CD4-positive, alpha-beta T cell treated with Interleukin-10 for 1 hour (primary cell): ENCODE data around the gene SRGAP3.
A peak's percentile ranks its signal among the peaks of the same experiment; 100 is the strongest.
"Not testable (repeated sequence)": the region's sequence is repeated elsewhere in the genome, so short reads cannot be mapped to it uniquely, and the experiment has no call there.

Source experiments
- DNase-seq: peaks from one replicate; pipeline ENCODE4 v3.0.0-alpha.2; 2020

Gene SRGAP3

DNA sequence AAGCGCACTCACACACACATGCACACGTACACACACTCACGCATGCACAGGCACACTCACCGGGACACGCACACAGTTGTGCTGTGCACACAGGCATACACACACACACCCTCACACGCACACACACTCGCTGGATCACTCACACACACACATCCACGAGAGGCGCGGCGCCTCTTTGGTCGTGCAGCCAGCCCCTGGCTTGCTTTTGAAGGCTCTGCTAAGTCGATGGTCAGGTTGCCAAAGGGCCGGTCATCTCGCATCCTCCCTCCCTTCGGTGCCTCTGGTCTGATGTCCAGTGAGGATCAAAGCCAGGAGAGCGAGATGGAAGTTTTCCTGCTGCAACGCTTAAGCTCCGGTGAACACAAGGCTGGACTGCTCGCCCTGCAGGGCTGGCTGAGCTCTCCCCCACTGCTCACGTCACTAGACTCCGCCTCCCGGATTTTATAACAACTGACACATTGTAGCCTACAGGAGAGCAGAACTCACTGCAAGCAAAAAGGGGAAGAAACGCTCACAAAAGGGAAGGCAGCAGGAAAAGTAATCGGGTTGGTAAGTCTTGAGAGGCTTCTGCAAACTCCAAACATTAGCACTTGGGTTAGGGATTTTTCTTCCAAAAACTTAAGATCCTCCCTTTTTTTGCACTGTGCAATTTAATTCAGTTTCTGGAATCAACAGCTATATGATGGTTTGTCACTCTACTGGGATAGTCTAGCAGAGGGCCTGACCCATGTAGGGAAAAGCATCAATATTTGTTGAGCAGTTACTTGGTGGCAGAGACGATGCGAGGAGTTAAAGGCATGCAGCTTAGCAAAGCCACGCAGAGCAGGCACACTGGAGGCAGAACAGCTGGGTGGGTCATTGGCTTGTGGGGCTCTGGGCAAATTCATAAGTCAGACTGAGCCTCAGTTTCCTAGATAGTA lies at the start of gene SRGAP3:
TSS of gene SRGAP3 (minus strand) at position 374 of the 920 bp plus-strand sequence. CDS start 695 bp downstream, outside the sequence.
- peak; percentile 79 for DNase-seq

DNA sequence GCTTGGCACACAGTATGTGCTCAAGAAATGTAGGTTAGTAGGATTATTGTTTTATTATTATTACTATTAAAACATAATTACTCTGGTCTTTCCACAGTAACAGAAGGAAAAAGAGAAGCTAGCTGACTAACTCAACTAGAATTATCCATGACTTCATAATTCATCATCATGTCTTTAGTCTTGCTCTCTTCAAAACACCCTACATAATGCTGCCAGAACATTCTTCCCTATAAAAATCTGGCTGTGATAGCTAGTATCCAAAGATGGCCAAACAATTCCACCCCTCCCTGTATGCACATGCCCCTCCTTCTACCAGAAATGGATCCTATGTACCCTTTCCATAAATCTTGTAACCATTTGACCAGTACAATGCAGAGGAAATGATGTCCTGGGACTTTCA lies 48.8 kb upstream of the SRGAP3 start:
- no peak for DNase-seq

DNA sequence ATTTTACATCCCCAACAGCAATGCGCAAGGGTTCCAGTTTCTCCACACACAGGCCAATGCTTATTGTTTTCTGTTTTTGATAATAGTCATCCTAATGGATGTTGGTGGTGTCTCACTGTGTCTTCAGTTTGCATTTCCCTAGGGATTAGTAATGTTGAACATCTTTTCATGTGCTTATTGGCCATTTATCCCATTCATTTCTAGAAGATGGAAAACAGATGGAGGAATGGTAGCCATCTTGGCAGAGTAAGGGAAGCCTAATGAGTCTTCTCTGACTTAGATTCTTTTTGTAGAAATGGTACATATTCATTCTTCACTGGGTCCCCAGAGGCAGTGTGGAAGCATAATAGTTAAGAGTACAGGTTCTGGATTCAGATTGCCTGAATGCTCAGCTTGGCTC lies 46.8 kb upstream of the SRGAP3 start:
- DNase-seq: no peak

DNA sequence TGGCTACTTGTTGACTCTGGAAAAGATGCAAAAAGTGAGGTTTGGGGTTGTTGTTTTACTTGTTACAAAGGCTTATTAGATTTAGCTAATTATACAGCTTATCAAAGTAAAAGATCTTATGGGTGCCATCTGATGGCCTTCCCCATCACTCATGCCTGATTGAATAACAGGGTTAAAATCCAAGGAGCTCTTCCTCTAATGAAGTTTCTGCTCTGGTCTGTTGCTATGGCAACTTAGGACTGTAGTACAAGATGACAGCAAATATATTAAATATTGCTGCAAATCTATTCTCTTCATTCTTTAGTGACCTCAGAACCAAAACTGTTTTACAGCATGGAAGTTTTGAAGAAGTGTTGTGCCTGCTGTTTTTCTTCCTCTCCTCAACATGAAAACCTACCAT lies 45.6 kb upstream of the SRGAP3 start:
- DNase-seq: no peak

DNA sequence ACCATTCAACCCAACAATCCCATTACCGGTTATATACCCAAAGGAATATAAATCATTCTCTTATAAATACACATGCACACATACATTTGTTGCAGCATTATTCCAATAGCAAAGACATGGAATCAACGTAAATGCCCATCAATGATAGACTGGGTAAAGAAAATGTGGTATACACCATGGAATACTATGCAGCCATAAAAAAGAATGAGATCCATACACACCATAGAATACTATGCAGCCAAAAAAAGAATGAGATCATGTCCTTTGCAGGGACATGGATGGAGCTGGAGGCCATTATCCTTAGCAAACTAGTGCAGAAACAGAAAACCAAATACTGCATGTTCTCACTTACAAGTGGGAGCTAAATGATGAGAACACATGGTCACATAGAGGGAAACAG lies 44.5 kb upstream of the SRGAP3 start:
- not testable (repeated sequence) for DNase-seq

DNA sequence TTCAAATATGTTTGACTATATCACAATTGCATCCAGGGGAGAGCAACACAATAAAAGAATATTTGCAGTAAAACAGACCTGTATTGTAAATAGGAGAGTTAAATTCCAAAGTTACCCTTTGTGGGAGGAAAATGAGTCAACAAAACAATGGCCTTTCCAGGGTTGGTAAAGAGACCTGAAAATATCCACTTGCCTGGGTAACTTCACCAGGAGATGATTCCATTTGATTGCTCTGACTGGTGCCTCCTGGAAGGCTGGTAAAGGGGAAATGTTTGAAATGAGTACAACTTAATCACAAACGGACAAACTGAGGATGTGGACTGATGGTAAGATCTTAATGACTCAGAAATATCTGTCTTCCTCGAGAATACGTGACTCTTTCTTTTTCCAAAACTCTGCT lies 43.6 kb upstream of the SRGAP3 start:
- DNase-seq: no peak

DNA sequence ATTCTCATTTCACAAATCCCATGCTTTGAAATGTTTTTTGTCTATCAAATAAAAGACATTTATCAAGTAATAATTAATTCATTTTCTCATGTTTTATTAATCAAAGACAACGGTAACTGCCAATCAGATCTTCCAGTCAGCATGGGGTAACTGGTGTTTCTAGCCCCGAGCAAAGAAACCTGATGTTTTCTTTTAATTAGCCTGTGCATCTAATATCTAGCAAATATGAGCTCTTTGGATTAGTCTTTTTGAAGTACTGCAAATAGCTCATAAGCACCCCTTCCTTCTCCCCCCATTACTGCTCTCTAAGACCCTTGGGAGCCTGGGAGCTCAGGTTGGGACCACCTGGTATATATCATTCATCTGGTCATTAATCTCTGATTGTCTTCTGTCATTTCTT lies 43.1 kb upstream of the SRGAP3 start:
- no peak for DNase-seq

DNA sequence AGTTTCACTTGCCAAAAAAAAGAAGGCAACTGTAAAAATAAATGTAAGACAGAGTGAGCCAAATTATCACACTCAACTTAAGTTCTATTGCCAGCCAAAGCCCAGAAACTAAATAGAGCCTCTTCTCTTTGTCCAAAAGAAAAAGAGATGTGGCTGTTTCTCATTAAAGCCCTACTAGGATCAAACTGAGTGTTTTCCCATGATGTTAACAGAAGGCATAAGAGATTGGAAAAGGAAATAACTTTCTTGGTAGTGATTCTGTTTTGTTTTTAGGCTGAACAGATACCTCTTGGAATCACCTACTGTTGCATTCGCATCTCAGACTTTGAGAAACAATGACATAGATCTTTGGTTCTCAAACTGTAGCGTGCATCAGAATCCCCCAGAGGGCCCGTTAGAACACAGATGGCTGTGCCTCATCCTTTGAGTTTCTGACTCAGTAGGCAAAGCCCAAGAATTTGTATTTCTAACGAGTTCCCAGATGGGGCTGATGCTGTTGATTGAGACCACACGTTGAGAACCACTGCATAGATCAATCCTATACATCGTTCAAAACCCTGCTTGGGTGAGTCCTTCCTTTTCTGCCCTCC lies 42.5 kb upstream of the SRGAP3 start:
- no peak for DNase-seq

DNA sequence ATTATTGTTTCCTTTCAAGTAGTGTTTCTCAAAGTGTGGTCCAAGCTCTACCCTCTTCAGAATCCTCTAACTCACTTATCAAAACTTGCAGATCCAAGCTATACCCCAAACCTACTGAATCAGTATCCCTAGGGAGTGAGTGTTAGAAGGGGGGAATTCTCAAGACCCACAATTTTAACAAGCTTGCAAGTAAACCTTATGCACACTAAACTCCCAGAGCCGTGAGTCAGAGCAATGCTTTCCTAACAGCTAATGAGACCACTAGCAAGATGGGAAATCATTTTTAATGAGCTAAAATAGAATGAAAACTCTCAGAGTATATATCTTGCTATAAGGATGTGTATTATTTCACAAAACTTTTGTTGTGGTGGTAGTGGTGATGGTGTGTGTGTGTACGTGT lies 41.1 kb upstream of the SRGAP3 start:
- DNase-seq: no peak

DNA sequence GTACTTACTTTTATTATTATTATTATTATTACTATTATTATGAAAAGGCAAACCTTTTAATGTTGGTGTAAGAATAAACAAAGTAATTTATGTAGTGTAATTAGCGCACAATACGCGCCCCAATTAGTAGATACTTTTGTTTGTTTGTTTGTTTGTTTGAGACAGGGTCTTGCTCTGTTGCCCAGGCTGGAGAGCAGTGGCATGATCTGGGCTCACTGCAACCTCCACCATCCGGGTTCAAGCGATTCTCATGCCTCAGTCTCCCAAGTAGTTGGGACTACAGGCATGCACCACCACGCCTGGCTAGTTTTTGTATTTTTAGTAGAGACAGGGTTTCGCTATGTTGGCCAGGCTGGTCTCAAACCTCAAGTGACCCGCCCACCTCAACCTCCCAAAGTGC lies 32.1 kb upstream of the SRGAP3 start:
- not testable (repeated sequence) for DNase-seq

DNA sequence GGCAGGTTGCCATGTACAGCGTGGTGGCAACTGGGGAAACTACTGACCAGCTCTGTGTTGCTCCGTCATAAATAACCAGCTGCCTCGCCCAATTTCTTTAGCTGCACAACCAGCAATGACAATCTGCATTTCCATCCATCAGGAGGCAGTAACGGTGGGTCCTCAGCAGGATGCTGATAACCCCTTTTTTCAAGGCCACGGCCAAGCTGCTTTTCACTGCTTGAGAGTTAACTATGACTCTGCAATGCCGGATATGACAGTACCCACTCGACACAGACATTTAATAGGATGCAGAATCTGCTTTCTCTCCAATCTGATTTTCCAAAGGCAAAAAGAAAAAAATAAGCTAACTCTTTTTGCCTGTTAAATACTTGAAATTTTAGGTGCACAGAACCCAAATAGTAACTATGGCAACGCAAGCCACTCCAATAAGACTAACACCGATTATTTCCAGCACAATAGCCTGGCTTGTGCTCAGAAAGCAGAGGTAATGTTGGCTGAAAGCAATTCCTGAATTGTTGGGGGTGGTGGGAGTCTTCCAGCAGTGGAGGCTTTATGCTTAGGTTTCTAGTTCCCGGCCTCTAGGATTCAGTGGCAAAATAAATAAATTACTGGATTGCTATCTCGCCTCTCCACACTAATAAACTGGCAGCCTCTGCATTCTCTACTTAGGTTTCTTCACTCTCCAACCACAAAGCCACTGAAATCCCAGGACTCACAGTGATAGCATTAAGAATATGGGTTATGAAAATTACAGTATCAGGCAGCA lies 31.2 kb upstream of the SRGAP3 start:
- no peak for DNase-seq

DNA sequence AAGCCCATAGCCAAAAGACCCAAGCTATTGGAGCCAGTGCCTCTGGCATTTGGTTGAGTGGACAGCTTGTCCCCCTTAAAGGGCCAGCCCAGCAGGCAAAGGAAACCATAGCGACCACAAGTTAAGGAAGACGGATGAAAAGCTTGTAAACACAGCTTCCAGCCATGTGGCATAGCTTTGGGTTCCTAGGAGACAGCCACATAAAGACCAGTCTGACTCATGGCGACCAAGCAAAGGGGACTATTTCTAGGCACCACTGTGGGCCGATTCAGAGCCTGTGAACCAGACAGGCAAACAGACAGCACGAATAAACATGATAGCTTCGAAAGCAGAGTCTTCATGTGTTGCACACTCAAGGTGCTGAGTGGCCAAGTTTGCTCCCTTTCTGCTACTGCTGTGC lies 30.5 kb upstream of the SRGAP3 start:
- DNase-seq: no peak

DNA sequence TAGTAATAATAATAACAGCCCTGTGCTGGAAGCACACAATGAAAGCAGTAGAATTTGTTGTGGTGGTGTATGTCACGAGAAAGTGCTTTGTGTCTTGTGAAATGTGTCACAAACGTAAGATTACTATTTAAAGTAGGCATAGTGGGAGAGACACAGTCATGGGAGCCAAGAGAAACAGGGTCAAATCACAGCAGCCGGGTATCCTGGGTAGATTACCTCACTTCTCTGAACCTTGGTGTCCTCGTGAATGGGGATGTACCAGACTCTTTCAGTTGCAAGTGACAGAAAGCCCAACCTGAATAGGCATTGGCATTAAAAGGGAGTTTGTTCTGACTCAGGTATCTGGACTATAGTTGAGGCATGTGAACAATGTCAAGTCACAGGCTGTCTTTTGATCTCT lies 29.1 kb upstream of the SRGAP3 start:
- no peak for DNase-seq

DNA sequence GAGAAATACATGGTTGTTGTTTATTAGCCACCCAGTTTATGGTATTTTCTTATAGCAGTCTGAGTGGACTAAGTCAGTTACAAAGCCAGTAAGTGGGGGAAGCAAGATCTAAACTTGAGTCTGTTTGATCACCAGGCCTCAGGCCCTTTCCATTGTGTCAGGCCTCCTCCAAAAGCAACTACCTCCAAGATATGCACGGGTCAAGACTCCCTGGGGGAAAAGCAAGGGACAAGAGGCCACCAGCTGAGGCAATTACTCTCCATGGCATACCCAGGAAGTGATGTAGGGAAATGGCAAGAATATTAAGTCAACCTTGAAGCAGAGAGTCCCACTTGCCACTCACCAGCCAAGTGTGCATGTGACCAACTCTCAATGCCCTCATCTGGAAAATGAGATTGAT lies 28.6 kb upstream of the SRGAP3 start:
- no peak for DNase-seq

DNA sequence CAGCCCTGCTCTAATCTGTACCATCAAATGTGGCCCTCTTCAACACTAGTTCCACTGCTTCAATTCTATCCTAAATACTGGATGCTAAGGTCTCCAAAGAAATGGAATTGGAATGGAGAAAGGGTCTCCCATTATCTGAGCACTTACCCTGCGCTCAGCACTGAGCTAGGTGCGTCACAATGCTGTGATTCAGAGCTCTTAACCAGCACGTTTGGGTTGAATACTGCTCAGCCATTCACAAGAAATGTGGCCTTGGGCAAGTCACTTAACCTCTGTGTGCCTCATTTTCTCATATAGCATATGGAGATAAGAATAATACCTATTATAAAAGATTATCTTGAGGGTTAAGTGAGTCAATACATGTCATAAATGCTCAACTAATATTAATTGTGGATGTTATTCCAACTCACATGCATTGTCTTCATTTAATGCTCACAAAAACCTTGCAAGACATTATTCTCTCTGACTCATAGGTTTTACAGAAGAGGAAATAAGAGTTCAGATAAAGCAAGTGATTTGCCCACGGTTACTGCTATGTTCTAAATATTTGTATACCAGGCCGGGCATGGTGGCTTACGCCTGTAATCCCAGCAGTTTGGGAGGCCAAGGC lies 27.4 kb upstream of the SRGAP3 start:
- DNase-seq: no peak

DNA sequence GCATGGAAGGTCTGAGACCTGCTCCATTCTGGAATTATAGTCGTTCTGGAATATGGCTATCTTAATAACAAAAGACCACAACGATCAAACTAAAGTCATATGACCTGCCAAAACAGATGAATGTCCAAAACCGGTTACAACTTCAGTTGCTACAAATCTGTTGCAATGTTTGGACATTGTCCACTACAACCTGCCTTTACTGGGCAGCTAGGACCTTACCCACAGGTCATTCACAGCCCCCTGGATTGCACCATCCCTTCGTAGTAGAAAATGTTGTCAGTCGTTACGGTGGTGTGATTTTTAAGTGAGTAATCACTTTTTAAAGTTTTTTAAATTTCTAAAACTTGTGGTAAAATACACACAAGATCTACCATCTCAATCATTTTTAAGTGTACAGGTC lies 22.5 kb upstream of the SRGAP3 start:
- DNase-seq: no peak

DNA sequence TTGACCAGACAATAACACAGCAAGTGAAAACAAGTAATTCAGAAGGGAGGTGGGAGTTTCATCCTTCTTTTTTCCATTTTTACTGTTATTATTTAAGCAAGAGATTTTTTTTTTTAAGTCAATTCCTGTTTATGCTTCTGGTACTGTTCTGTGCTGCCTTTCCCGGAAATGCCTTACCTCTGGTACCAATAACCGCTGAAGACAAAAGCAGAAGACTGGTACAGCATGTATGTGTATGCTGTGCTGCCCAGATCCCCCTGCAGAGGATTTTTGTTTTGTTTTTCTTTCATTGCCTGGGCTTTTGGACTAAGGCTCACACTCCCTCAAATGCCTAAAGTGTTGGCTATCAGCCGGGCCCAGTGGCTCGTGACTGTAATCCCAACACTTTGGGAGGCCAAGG lies 21.3 kb upstream of the SRGAP3 start:
- no peak for DNase-seq

DNA sequence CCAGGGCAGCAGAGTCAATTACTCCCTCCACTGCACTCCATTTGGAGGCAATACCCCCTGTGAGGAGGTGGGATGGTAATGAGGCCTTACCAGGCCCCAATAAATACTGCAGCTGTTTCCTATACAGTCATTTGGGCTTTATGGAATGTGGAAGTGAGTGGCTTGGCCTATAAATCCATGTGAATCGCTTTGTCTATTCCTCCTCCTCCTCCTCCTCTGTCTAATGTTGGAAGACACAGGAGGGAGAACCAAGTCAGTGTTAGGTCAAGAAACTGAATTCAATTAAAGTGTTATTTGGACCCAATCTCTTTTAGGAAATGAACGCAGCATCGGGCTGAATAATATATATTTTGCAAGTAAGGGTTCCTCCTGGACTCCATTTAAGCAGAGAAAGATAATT lies 17.3 kb upstream of the SRGAP3 start:
- no peak for DNase-seq

DNA sequence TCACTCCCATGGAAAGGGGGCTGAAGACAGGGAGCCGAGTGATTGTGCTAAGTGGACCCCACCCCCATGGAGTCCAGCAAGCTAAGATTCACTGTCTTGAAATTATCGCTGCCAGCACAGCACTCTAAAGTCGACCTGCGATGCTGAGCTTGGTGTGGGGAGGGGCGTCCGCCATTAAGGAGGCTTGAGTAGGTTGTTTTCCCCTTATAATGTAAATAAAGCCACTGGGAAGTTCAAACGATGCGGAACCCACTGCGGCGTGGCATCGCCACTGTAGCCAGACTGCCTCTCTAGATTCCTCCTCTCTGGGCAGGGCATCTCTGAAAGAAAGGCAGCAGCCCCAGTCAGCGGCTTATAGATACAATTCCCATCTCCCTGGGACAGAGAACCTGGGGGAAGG lies 10.9 kb upstream of the SRGAP3 start:
- DNase-seq: no peak

DNA sequence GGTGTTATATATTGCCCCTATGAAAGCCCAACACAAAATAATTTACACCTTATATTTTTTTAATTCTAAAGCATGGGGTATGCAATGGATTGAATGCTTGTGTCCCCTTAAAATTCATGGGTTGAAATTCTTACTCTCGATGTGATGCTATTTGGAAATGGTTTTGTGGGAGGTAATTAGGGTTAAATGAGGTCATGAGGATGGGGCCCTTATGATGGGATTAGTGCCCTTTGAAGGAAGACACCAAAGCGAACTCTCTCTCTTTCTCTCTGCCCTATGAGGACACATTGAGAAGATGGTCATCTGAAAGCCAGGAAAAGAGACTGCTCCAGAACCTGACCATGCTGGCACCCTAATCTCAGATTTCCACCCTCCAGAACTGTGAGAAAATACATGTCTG lies 7.6 kb upstream of the SRGAP3 start:
- DNase-seq: no peak

DNA sequence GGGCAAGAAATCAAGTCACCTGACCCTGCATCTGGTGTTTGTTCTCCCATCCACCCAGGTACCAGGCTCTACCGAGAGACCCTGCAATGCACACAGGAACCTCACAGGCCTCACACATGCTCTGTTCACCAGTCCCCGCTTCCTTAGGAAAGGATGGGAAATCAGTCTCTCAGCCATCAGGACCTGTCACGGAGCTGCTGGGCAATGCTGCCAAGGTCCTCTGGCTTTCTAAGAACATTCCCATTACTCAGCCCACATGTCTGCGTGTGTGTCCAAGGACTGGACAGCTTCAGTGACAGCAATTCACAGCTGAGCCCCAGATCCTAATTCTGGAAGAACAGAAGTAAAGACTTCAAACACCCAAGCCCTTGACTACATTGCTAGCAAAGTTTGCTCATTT lies 6.5 kb upstream of the SRGAP3 start:
- DNase-seq: no peak

DNA sequence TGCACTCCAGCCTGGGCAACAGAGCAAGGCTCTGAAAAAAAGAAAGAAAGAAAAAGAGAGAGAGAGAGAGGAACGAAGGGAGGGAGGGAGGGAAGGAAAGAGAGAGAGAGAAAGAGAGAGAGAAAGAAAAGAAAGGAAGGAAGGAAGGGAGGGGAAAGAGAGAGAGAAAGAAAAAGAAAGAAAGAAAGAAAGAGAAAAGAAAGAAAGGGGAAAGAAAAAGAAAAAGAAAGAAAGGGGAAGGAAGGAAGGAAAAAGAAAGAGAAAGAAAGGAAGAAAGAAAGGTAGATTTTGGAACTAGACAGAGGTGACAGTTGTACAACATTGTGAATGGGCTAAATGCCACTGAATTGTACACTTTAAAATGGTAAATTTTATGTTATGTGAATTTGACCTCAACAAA lies 5.3 kb upstream of the SRGAP3 start:
- DNase-seq: no peak

DNA sequence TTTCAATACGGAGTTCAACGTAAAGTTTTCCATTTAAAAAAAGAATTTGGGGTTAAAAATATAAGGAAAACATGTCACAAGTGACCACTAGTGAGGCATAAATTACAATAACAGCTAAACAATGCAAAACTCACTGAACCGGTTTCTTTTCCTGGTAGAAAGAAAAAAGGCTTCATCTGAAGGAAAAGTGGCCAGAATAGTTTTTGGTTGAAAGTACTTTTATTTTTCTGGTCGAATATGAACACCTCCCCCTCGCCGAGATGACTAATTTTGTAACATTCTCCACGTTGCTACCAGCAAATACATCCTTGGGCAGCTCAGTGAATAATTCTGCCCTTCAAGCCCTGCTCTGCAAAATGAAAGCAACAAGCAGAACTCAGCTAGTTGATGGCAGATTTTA lies 3.9 kb upstream of the SRGAP3 start:
- no peak for DNase-seq
